GM23248 (cell line): ENCODE measurements around the gene PTTG1IP2.

ENCODE experiments used
- EZH2 ChIP-seq: fragments of 200-600 bp; sonication (generic); IDR thresholded peaks from 2 replicates; pipeline ENCODE4 v1.6.1; 2018; ENCODE audit warnings: antibody characterized with exemption, mild to moderate bottlenecking; ENCODE audit not compliant: insufficient read depth, poor library complexity, severe bottlenecking
- EZH2phosphoT487 ChIP-seq: fragments of 200-600 bp; sonication (generic); IDR thresholded peaks from 2 replicates; pipeline ENCODE4 v1.6.1; 2018; ENCODE audit warnings: antibody characterized with exemption, moderate library complexity, mild to moderate bottlenecking, low read depth; ENCODE audit not compliant: insufficient read depth

- no peak for TF ChIP-seq EZH2
- TF ChIP-seq EZH2phosphoT487, result no peak
Observed at GRCh38 chr7:90432752-90433151, 36.7 kb upstream of the PTTG1IP2 start.
